WTC11 (cell line): ENCODE results near the gene CRAT. TPM values are rescaled to one million over a fixed set of nuclear protein-coding genes. Genes with fewer than 3 reads are reported as not detected.

Experiments
- CBFB ChIP-seq: sonication (generic); formaldehyde crosslinking; IDR thresholded peaks from 2 replicates; pipeline ENCODE4 v1.8.1; 2022; ENCODE audit warnings: mild to moderate bottlenecking, low read depth, missing genetic modification reagents
- CTCF ChIP-seq: fragments of 200-600 bp; IDR thresholded peaks from 2 replicates; pipeline ENCODE4 v1.8.0; 2022; ENCODE audit warnings: antibody characterized with exemption
- E2F1 ChIP-seq: sonication (generic); formaldehyde crosslinking; IDR thresholded peaks from 2 replicates; pipeline ENCODE4 v1.8.0; 2022; ENCODE audit warnings: mild to moderate bottlenecking, missing genetic modification reagents
- ELF4 ChIP-seq: sonication (generic); formaldehyde crosslinking; IDR thresholded peaks from 2 replicates; pipeline ENCODE4 v1.8.1; 2022; ENCODE audit warnings: low read depth, mild to moderate bottlenecking, moderate library complexity, missing genetic modification reagents
- ESRRA ChIP-seq: sonication (generic); formaldehyde crosslinking; IDR thresholded peaks from 2 replicates; pipeline ENCODE4 v1.8.1; 2022; ENCODE audit warnings: mild to moderate bottlenecking, missing genetic modification reagents, borderline replicate concordance
- FOXP1 ChIP-seq: sonication (generic); formaldehyde crosslinking; IDR thresholded peaks from 2 replicates; pipeline ENCODE4 v1.8.0; 2022; ENCODE audit warnings: missing genetic modification reagents, mild to moderate bottlenecking, moderate library complexity, borderline replicate concordance
- JUN ChIP-seq: sonication (generic); formaldehyde crosslinking; IDR thresholded peaks from 2 replicates; pipeline ENCODE4 v1.8.0; 2023; ENCODE audit warnings: mild to moderate bottlenecking, missing genetic modification reagents
- MXD4 ChIP-seq: fragments of 250-450 bp; sonication (Bioruptor Pico); IDR thresholded peaks from 2 replicates; pipeline ENCODE4 v1.8.0; 2021; ENCODE audit warnings: mild to moderate bottlenecking, moderate library complexity, borderline replicate concordance
- NFE2L1 ChIP-seq: sonication (generic); formaldehyde crosslinking; IDR thresholded peaks from 2 replicates; pipeline ENCODE4 v1.8.1; 2023; ENCODE audit warnings: missing genetic modification reagents
- TCF7 ChIP-seq: sonication (generic); formaldehyde crosslinking; IDR thresholded peaks from 2 replicates; pipeline ENCODE4 v1.8.0; 2022; ENCODE audit warnings: mild to moderate bottlenecking, low read depth, missing genetic modification reagents, moderate library complexity
- USF1 ChIP-seq: sonication (generic); formaldehyde crosslinking; IDR thresholded peaks from 2 replicates; pipeline ENCODE4 v1.8.0; 2022; ENCODE audit warnings: mild to moderate bottlenecking, missing genetic modification reagents
- ZNF138 ChIP-seq: sonication (generic); formaldehyde crosslinking; conservative IDR thresholded peaks from 2 replicates; pipeline ENCODE4 v1.8.1; 2022; ENCODE audit warnings: mild to moderate bottlenecking, moderate library complexity, missing genetic modification reagents
- ZNF232 ChIP-seq: sonication (generic); formaldehyde crosslinking; IDR thresholded peaks from 2 replicates; pipeline ENCODE4 v1.8.0; 2022; ENCODE audit warnings: mild to moderate bottlenecking, missing genetic modification reagents
- ZNF263 ChIP-seq: sonication (generic); formaldehyde crosslinking; IDR thresholded peaks from 2 replicates; pipeline ENCODE4 v1.8.1; 2022; ENCODE audit warnings: low read depth, mild to moderate bottlenecking, moderate library complexity, missing genetic modification reagents
- ZNF317 ChIP-seq: sonication (generic); formaldehyde crosslinking; IDR thresholded peaks from 2 replicates; pipeline ENCODE4 v1.8.1; 2023; ENCODE audit warnings: low read depth, mild to moderate bottlenecking, moderate library complexity, missing genetic modification reagents, borderline replicate concordance
- ZNF416 ChIP-seq: fragments of 250-450 bp; sonication (Bioruptor Pico); IDR thresholded peaks from 2 replicates; pipeline ENCODE4 v1.9.0; 2021; ENCODE audit warnings: mild to moderate bottlenecking, inconsistent platforms
- ZNF423 ChIP-seq: fragments of 250-450 bp; sonication (Bioruptor Pico); IDR thresholded peaks from 2 replicates; pipeline ENCODE4 v2.1.2; 2022; ENCODE audit warnings: mild to moderate bottlenecking, moderate library complexity
- ZNF671 ChIP-seq: fragments of 250-450 bp; sonication (Bioruptor Pico); IDR thresholded peaks from 2 replicates; pipeline ENCODE4 v1.8.0; 2021; ENCODE audit warnings: mild to moderate bottlenecking
- total RNA-seq: library from RNA; stranded (reverse); gene quantifications from 3 replicates; pipeline ENCODE4 v1.2.3, GENCODE V29; 2021
- TF ChIP-seq, protein P1 (sequence below): sonication (generic); formaldehyde crosslinking; IDR thresholded peaks from 2 replicates; pipeline ENCODE4 v1.8.1; 2023; ENCODE audit warnings: mild to moderate bottlenecking, missing genetic modification reagents
- TF ChIP-seq, protein P2 (sequence below): sonication (generic); formaldehyde crosslinking; IDR thresholded peaks from 2 replicates; pipeline ENCODE4 v1.8.1; 2023; ENCODE audit warnings: mild to moderate bottlenecking, missing genetic modification reagents, moderate library complexity
- TF ChIP-seq, protein P3 (sequence below): fragments of 250-450 bp; sonication (Bioruptor Pico); IDR thresholded peaks from 2 replicates; pipeline ENCODE4 v1.9.0; 2021; ENCODE audit warnings: mild to moderate bottlenecking, borderline replicate concordance
- TF ChIP-seq, protein P4 (sequence below): sonication (generic); formaldehyde crosslinking; IDR thresholded peaks from 2 replicates; pipeline ENCODE4 v1.8.1; 2023; ENCODE audit warnings: mild to moderate bottlenecking, missing genetic modification reagents
- TF ChIP-seq, protein P5 (sequence below): sonication (generic); formaldehyde crosslinking; IDR thresholded peaks from 2 replicates; pipeline ENCODE4 v1.8.1; 2022; ENCODE audit warnings: low read depth, missing genetic modification reagents, borderline replicate concordance
- TF ChIP-seq, protein P6 (sequence below): sonication (generic); formaldehyde crosslinking; IDR thresholded peaks from 2 replicates; pipeline ENCODE4 v1.8.1; 2023; ENCODE audit warnings: mild to moderate bottlenecking, missing genetic modification reagents, moderate library complexity

The CRAT gene
- total RNA-seq, 1 experiment from 2014 or later: 17.2 TPM

DNA sequence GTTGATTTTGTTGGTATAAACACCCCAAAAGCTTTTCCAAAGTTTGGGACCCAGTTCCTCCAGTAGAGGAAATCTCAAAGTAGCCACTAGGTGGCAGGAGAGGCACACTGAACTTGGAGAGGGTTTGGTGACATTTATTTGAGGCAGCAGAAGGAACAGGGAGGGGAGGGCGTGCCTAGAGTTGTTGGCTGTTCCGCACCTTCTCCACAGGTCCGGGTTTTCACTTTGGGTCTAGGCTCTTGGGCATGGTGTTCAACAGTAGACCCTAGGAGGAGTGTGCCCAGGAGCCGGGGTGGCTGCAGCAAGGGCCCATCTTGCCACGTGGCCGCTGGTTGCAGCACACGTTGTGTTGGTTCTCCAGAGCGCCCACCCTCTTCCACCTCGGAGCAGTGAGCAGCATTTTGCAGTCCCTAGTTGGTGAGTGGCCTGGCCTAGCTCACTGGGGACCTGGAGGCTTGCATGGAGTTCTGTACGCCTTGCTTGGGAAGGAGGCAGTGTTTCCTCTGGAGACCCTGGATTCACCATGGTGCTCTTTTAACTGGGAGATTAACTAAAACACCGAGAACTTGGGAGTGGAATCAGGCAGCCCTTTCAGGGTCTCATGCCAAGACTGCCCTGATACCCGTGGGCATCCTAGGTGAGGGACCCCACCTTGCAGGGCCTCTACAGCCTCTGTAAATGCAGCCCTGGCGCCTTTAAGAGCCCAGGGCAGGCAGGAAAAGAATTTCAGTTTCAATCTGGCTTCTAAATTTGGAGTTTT, 28.8 kb upstream of the CRAT start (continued):
- TF ChIP-seq, protein P1, sequence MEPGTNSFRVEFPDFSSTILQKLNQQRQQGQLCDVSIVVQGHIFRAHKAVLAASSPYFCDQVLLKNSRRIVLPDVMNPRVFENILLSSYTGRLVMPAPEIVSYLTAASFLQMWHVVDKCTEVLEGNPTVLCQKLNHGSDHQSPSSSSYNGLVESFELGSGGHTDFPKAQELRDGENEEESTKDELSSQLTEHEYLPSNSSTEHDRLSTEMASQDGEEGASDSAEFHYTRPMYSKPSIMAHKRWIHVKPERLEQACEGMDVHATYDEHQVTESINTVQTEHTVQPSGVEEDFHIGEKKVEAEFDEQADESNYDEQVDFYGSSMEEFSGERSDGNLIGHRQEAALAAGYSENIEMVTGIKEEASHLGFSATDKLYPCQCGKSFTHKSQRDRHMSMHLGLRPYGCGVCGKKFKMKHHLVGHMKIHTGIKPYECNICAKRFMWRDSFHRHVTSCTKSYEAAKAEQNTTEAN: no peak; the same call in 1 of the 2 replicates
- TF ChIP-seq USF1 (CRISPR knock-in tag): no peak
- no peak for TF ChIP-seq ZNF423 (CRISPR knock-in tag)
- peak; percentile 73; the same call in 1 of the 2 replicates for TF ChIP-seq ZNF232
- TF ChIP-seq FOXP1 (CRISPR knock-in tag): peak; percentile 17
- TF ChIP-seq ZNF671 (CRISPR knock-in tag): no peak
- TF ChIP-seq, protein P2, sequence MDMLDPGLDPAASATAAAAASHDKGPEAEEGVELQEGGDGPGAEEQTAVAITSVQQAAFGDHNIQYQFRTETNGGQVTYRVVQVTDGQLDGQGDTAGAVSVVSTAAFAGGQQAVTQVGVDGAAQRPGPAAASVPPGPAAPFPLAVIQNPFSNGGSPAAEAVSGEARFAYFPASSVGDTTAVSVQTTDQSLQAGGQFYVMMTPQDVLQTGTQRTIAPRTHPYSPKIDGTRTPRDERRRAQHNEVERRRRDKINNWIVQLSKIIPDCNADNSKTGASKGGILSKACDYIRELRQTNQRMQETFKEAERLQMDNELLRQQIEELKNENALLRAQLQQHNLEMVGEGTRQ (CRISPR knock-in tag): no peak
- no peak for TF ChIP-seq E2F1 (CRISPR knock-in tag)
- TF ChIP-seq ZNF138: no peak
- no peak for TF ChIP-seq ZNF263
- TF ChIP-seq, protein P3, sequence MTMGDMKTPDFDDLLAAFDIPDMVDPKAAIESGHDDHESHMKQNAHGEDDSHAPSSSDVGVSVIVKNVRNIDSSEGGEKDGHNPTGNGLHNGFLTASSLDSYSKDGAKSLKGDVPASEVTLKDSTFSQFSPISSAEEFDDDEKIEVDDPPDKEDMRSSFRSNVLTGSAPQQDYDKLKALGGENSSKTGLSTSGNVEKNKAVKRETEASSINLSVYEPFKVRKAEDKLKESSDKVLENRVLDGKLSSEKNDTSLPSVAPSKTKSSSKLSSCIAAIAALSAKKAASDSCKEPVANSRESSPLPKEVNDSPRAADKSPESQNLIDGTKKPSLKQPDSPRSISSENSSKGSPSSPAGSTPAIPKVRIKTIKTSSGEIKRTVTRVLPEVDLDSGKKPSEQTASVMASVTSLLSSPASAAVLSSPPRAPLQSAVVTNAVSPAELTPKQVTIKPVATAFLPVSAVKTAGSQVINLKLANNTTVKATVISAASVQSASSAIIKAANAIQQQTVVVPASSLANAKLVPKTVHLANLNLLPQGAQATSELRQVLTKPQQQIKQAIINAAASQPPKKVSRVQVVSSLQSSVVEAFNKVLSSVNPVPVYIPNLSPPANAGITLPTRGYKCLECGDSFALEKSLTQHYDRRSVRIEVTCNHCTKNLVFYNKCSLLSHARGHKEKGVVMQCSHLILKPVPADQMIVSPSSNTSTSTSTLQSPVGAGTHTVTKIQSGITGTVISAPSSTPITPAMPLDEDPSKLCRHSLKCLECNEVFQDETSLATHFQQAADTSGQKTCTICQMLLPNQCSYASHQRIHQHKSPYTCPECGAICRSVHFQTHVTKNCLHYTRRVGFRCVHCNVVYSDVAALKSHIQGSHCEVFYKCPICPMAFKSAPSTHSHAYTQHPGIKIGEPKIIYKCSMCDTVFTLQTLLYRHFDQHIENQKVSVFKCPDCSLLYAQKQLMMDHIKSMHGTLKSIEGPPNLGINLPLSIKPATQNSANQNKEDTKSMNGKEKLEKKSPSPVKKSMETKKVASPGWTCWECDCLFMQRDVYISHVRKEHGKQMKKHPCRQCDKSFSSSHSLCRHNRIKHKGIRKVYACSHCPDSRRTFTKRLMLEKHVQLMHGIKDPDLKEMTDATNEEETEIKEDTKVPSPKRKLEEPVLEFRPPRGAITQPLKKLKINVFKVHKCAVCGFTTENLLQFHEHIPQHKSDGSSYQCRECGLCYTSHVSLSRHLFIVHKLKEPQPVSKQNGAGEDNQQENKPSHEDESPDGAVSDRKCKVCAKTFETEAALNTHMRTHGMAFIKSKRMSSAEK: no peak
- no peak for TF ChIP-seq ESRRA (CRISPR knock-in tag)
- TF ChIP-seq TCF7: no peak
- no peak for TF ChIP-seq MXD4 (CRISPR knock-in tag)
- no peak for TF ChIP-seq ELF4
- TF ChIP-seq CTCF: peak; percentile 83
- TF ChIP-seq, protein P4, sequence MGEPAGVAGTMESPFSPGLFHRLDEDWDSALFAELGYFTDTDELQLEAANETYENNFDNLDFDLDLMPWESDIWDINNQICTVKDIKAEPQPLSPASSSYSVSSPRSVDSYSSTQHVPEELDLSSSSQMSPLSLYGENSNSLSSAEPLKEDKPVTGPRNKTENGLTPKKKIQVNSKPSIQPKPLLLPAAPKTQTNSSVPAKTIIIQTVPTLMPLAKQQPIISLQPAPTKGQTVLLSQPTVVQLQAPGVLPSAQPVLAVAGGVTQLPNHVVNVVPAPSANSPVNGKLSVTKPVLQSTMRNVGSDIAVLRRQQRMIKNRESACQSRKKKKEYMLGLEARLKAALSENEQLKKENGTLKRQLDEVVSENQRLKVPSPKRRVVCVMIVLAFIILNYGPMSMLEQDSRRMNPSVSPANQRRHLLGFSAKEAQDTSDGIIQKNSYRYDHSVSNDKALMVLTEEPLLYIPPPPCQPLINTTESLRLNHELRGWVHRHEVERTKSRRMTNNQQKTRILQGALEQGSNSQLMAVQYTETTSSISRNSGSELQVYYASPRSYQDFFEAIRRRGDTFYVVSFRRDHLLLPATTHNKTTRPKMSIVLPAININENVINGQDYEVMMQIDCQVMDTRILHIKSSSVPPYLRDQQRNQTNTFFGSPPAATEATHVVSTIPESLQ (CRISPR knock-in tag): no peak
- TF ChIP-seq JUN (CRISPR knock-in tag): no peak
- TF ChIP-seq, protein P5, sequence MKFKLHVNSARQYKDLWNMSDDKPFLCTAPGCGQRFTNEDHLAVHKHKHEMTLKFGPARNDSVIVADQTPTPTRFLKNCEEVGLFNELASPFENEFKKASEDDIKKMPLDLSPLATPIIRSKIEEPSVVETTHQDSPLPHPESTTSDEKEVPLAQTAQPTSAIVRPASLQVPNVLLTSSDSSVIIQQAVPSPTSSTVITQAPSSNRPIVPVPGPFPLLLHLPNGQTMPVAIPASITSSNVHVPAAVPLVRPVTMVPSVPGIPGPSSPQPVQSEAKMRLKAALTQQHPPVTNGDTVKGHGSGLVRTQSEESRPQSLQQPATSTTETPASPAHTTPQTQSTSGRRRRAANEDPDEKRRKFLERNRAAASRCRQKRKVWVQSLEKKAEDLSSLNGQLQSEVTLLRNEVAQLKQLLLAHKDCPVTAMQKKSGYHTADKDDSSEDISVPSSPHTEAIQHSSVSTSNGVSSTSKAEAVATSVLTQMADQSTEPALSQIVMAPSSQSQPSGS (CRISPR knock-in tag): no peak
- no peak for TF ChIP-seq ZNF416
- no peak for TF ChIP-seq CBFB (CRISPR knock-in tag)
- TF ChIP-seq, protein P6, sequence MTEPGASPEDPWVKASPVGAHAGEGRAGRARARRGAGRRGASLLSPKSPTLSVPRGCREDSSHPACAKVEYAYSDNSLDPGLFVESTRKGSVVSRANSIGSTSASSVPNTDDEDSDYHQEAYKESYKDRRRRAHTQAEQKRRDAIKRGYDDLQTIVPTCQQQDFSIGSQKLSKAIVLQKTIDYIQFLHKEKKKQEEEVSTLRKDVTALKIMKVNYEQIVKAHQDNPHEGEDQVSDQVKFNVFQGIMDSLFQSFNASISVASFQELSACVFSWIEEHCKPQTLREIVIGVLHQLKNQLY (CRISPR knock-in tag): no peak
- no peak for TF ChIP-seq NFE2L1
- no peak for TF ChIP-seq ZNF317 (CRISPR knock-in tag)
